NB4 (cell line): ENCODE results near the gene CD3D.

Experiments
- CTCF ChIP-seq: IDR thresholded peaks from one replicate; pipeline ENCODE4 v1.5.1; 2012; ENCODE audit warnings: low read depth, low read length
- MYC ChIP-seq: IDR thresholded peaks from 2 replicates; pipeline ENCODE4 v1.6.1; 2011; ENCODE audit warnings: low read depth, low read length
- POLR2A ChIP-seq: IDR thresholded peaks from 2 replicates; pipeline ENCODE4 v1.6.1; 2011; ENCODE audit warnings: mild to moderate bottlenecking; ENCODE audit not compliant: insufficient read length; ENCODE audit errors: extremely low read depth

GRCh38 chr11:118313242-118313641 lies 29.3 kb downstream of the CD3D start:
- TF ChIP-seq CTCF: no peak
- no peak for TF ChIP-seq POLR2A
- no peak for TF ChIP-seq MYC
